ENCODE data around the gene ING1.
A peak's percentile ranks its signal among the peaks of the same experiment; 100 is the strongest.

GRCh38 chr13:110712849-110713641, 455 bp upstream of the ING1 start:
- TF ChIP-seq, protein P1, sequence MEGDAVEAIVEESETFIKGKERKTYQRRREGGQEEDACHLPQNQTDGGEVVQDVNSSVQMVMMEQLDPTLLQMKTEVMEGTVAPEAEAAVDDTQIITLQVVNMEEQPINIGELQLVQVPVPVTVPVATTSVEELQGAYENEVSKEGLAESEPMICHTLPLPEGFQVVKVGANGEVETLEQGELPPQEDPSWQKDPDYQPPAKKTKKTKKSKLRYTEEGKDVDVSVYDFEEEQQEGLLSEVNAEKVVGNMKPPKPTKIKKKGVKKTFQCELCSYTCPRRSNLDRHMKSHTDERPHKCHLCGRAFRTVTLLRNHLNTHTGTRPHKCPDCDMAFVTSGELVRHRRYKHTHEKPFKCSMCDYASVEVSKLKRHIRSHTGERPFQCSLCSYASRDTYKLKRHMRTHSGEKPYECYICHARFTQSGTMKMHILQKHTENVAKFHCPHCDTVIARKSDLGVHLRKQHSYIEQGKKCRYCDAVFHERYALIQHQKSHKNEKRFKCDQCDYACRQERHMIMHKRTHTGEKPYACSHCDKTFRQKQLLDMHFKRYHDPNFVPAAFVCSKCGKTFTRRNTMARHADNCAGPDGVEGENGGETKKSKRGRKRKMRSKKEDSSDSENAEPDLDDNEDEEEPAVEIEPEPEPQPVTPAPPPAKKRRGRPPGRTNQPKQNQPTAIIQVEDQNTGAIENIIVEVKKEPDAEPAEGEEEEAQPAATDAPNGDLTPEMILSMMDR (IDR thresholded peaks at IDR 0.05 in 8 of 11, conservative IDR thresholded peaks at IDR 0.05 in 3 of 11), result peak in 1 of 11 experiments; percentile 2
- TF ChIP-seq POLR2A (IDR thresholded peaks at IDR 0.05), result peak; percentile 90 to 97 (median 97)

Measured in spleen (tissue), 7 donors.